NCI-H2196 treated with DMSO at 0.1 percent for 48 hours (cell line): Measurements from ENCODE around the gene FAM81B.
"Not testable (repeated sequence)": the region's sequence is repeated elsewhere in the genome, so short reads cannot be mapped to it uniquely, and the experiment has no call there.

Experiments
- DNase-seq: peaks from one replicate; lab custom pipeline; 2025; ENCODE audit not compliant: unreplicated experiment; lab: John Stamatoyannopoulos, UW

The FAM81B gene

GRCh38 chr5:95390812-95391492 lies at the start of gene FAM81B:
TSS of gene FAM81B (plus strand) at chr5:95391366. CDS start at chr5:95391390, 24 bp downstream.
- DNase-seq = no peak

- DNase-seq = not testable (repeated sequence)
Measured at GRCh38 chr5:95341444-95341843, 49.7 kb upstream of the FAM81B start.

- no peak for DNase-seq
Measured at GRCh38 chr5:95347506-95348120, 43.6 kb upstream of the FAM81B start.

- DNase-seq = no peak
Measured at GRCh38 chr5:95350631-95351030, 40.5 kb upstream of the FAM81B start.

- DNase-seq = no peak
Measured at GRCh38 chr5:95352691-95353090, 38.5 kb upstream of the FAM81B start.

GRCh38 chr5:95358320-95358719 lies 32.8 kb upstream of the FAM81B start:
- DNase-seq = no peak

GRCh38 chr5:95358848-95359247 lies 32.3 kb upstream of the FAM81B start:
- DNase-seq = no peak

GRCh38 chr5:95360667-95361066 lies 30.5 kb upstream of the FAM81B start:
- not testable (repeated sequence) for DNase-seq

- no peak for DNase-seq
Measured at GRCh38 chr5:95365302-95366095, 25.7 kb upstream of the FAM81B start.

GRCh38 chr5:95369782-95370181 lies 21.4 kb upstream of the FAM81B start:
- DNase-seq = no peak

- DNase-seq = no peak
Measured at GRCh38 chr5:95374061-95374460, 17.1 kb upstream of the FAM81B start.

- DNase-seq = no peak
Measured at GRCh38 chr5:95375591-95375990, 15.6 kb upstream of the FAM81B start.

- no peak for DNase-seq
Measured at GRCh38 chr5:95379133-95379532, 12.0 kb upstream of the FAM81B start.

- no peak for DNase-seq
Measured at GRCh38 chr5:95380103-95380628, 11.0 kb upstream of the FAM81B start.

GRCh38 chr5:95382801-95383200 lies 8.4 kb upstream of the FAM81B start:
- DNase-seq = no peak

- no peak for DNase-seq
Measured at GRCh38 chr5:95384485-95385213, 6.5 kb upstream of the FAM81B start.

GRCh38 chr5:95385334-95385733 lies 5.8 kb upstream of the FAM81B start:
- DNase-seq = no peak

- DNase-seq = not testable (repeated sequence)
Measured at GRCh38 chr5:95391965-95392364, 799 bp downstream of the FAM81B start.

GRCh38 chr5:95392593-95393182 lies 1.5 kb downstream of the FAM81B start:
- no peak for DNase-seq

- no peak for DNase-seq
Measured at GRCh38 chr5:95393279-95393678, 2.1 kb downstream of the FAM81B start.

- no peak for DNase-seq
Measured at GRCh38 chr5:95398989-95399388, 7.8 kb downstream of the FAM81B start.
